ENCODE results near the gene GNA12.
A peak's percentile ranks its signal among the peaks of the same experiment; 100 is the strongest.

The GNA12 gene

DNA sequence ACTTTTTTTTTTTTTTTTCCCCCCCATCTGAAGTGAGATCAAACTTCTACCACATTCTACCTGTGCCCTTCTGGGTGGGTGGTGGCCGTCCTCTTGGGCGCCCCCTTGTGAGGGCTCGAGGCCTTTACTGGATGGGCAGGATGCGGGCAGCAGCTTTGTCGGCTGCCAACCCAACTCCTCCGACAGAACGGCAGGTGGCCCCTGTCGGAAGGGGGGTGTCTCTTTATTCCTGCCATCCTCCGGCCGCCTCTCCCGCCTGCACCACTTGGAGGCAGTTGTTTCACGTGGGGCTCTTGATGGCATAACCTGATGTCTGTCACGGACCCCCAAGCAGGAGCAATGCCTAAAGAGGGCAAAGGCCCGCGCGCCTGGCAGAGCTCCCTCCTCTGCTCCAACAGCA lies 125.1 kb downstream of the GNA12 start:
- H2BK5ac ChIP-seq (ENCODE audit: low read length): no peak overlapping the region

DNA sequence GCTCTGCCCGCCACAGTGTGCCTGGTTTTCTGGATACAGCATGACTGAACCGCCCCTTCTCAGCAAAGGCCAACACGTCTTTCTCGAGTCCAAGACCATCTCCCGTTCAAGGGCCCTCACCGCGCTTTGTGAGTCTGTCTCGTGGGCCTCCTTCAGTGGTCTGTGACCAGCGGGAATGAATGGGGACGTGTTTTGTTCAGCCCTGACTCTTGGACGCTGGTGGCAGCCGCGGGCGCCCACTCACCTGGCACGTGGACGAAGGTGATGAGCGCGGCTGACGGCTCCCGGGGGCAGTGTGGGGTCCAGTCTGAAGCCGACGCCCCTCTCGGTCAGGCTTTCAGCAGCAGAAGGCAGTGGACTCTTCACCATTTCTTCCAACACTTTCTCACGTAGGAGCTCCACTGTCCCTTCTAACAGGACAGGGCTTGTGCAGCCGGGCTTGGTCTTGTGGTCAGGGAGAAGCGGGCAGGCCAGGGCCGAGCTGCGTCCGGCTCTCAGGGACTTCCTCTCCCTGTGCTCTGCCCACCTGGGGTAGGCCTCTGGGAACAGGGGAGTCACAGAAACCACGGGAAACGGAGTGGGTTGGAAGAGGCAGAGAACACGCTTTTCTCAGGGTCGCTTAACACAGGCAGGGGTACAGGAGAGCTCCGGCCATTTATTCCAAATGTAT lies 125.7 kb downstream of the GNA12 start:
- WGBS, 2 donors (ENCODE audit: extremely low coverage in 2 of 2, insufficient read length in 2 of 2, insufficient replicate concordance in 1 of 2): no CpG with 5 or more reads among the region's 34 CpGs
- Histone ChIP-seq H3K36me3 (replicated peaks in 1 of 2; ENCODE audit: control insufficient read depth in 2 of 2, insufficient read depth in 2 of 2, low read length in 2 of 2) (peaks cover 15 to 27% of the 10 kb centered on the region in 2 donors), H4K91ac (ENCODE audit: low read depth, low read length, poor library complexity) (no peak overlapping the region)

More for the DNA sequence above, 125.1 kb downstream of the GNA12 start:
- peak overlapping the region; percentile 38 for H3K18ac ChIP-seq (ENCODE audit: low read length)
- peaks cover 0 to 1% of the 10 kb centered on the region in 2 donors for H3K4me1 ChIP-seq (ENCODE audit: control insufficient read depth in 2 of 2, insufficient read depth in 1 of 2, low read depth in 1 of 2, low read length in 2 of 2)
- no peak overlapping the region for H2BK120ac ChIP-seq (ENCODE audit: low read depth, low read length)
- no peak overlapping the region for H3K9ac ChIP-seq (ENCODE audit: low read depth, low read length, poor library complexity)
- no peak overlapping the region for H3K23ac ChIP-seq (ENCODE audit: low read depth, low read length, poor library complexity)
- no peak for DNase-seq (ENCODE audit: low spot score)
- no CpG with 5 or more reads among the region's 16 CpGs for WGBS, 2 donors (ENCODE audit: extremely low coverage in 2 of 2, insufficient read length in 2 of 2, insufficient replicate concordance in 1 of 2)
- H2AK5ac ChIP-seq (ENCODE audit: low read depth, low read length): no peak overlapping the region
- H3K14ac ChIP-seq (ENCODE audit: low read length): no peak overlapping the region
- H3K4ac ChIP-seq (ENCODE audit: low read length): no peak overlapping the region
- no peak overlapping the region for H2BK15ac ChIP-seq (ENCODE audit: low read length)
- H3K36me3 ChIP-seq (replicated peaks in 1 of 2; ENCODE audit: control insufficient read depth in 2 of 2, insufficient read depth in 2 of 2, low read length in 2 of 2): peaks cover 15 to 27% of the 10 kb centered on the region in 2 donors
- no peak overlapping the region for H3K4me2 ChIP-seq (ENCODE audit: insufficient read depth, low read length, poor library complexity, severe bottlenecking)
- no peak overlapping the region for H3K4me3 ChIP-seq (ENCODE audit: low read length in 2 of 2)
- H4K91ac ChIP-seq (ENCODE audit: low read depth, low read length, poor library complexity): no peak overlapping the region
- H3K9me3 ChIP-seq (replicated peaks in 1 of 2; ENCODE audit: control insufficient read depth in 2 of 2, insufficient read depth in 1 of 2, low read depth in 1 of 2, low read length in 2 of 2): no peaks in the 10 kb centered on the region
- no peak overlapping the region for H2BK12ac ChIP-seq (ENCODE audit: low read length)
- H3K27ac ChIP-seq (replicated peaks; ENCODE audit: low read length): no peak overlapping the region
- H2AFZ ChIP-seq (ENCODE audit: low read length): no peak overlapping the region
- H3K27me3 ChIP-seq (ENCODE audit: control insufficient read depth in 3 of 3, insufficient read depth in 3 of 3, low read depth in 1 of 3, low read length in 3 of 3): no peaks in the 10 kb centered on the region
- H3K79me1 ChIP-seq (ENCODE audit: low read depth, low read length): peaks cover 2% of the 10 kb centered on the region
- peak overlapping the region; percentile 19 for H4K8ac ChIP-seq (ENCODE audit: low read depth, low read length)

DNA sequence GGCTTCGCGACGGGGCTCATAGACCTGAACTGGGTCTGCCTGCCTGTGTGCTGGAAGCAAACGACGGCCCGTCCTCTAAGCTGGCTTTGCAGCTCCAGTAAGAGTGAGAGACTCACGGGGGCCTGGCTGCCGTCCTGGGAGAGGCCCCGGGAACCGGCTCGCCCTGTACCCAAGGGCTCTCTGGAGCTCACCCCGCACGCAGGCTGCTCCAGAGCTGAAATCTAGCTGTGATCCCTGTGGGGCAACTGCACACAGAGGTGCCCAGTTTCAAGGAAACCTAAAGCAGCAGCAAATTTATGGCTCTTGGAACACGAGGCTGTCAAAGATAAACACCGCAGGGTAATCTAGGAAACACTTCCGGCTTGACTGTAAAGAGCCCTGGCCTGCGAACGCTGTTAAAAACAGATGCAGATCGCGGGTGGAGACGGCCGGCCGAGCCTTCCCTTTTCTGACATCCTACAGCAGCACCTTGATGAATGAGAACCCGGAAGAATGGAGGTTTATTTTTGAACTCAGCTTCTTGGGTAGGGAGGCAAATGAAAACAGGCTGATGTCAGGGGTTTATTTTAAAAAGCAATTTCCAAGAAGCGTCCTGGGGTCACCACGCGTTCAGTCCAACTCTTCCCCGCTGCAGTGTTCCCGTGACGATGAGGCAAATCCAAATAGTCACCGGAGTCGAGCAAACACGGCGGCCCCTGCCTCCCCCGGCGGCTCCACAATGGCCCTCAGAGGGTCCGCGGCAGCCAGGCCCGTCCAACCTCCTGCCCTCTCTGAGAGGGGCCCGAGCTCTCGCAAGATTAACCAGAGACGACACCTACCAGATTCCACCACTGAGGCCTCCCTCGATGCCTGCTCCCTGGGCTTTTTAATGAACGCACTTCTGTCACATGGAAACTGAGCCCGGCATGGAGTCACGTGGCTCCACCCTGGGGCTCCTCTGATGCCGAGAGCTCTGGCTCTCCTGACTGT lies 126.5 kb downstream of the GNA12 start:
- Histone ChIP-seq H4K91ac (ENCODE audit: low read depth, low read length, poor library complexity) (no peak overlapping the region), H3K4me3 (ENCODE audit: low read length in 2 of 2) (no peak overlapping the region), H3K4me1 (ENCODE audit: control insufficient read depth in 2 of 2, insufficient read depth in 1 of 2, low read depth in 1 of 2, low read length in 2 of 2) (peaks cover 2 to 10% of the 10 kb centered on the region in 2 donors), H2AK5ac (ENCODE audit: low read depth, low read length) (no peak overlapping the region), H3K14ac (ENCODE audit: low read length) (peak overlapping the region; percentile 85), H2AFZ (ENCODE audit: low read length) (no peak overlapping the region), H3K23ac (ENCODE audit: low read depth, low read length, poor library complexity) (no peak overlapping the region), H3K27me3 (ENCODE audit: control insufficient read depth in 3 of 3, insufficient read depth in 3 of 3, low read depth in 1 of 3, low read length in 3 of 3) (no peaks in the 10 kb centered on the region), H2BK120ac (ENCODE audit: low read depth, low read length) (no peak overlapping the region), H2BK5ac (ENCODE audit: low read length) (no peak overlapping the region), H2BK15ac (ENCODE audit: low read length) (no peak overlapping the region), H3K18ac (ENCODE audit: low read length) (no peak overlapping the region), H3K27ac (replicated peaks; ENCODE audit: low read length) (no peak overlapping the region), H3K4me2 (ENCODE audit: insufficient read depth, low read length, poor library complexity, severe bottlenecking) (no peak overlapping the region), H3K9ac (ENCODE audit: low read depth, low read length, poor library complexity) (peak overlapping the region; percentile 3), H3K9me3 (replicated peaks in 1 of 2; ENCODE audit: control insufficient read depth in 2 of 2, insufficient read depth in 1 of 2, low read depth in 1 of 2, low read length in 2 of 2) (no peaks in the 10 kb centered on the region), H4K8ac (ENCODE audit: low read depth, low read length) (no peak overlapping the region), H3K36me3 (replicated peaks in 1 of 2; ENCODE audit: control insufficient read depth in 2 of 2, insufficient read depth in 2 of 2, low read length in 2 of 2) (peaks cover 12 to 23% of the 10 kb centered on the region in 2 donors), H2BK12ac (ENCODE audit: low read length) (no peak overlapping the region), H3K79me1 (ENCODE audit: low read depth, low read length) (no peaks in the 10 kb centered on the region), H3K4ac (ENCODE audit: low read length) (no peak overlapping the region)
- no peak for DNase-seq (ENCODE audit: low spot score)
- no CpG with 5 or more reads among the region's 47 CpGs for WGBS, 2 donors (ENCODE audit: extremely low coverage in 2 of 2, insufficient read length in 2 of 2, insufficient replicate concordance in 1 of 2)

More for the DNA sequence above, 125.7 kb downstream of the GNA12 start:
- no peak for DNase-seq (ENCODE audit: low spot score)
- Histone ChIP-seq H3K4ac (ENCODE audit: low read length) (no peak overlapping the region), H3K4me1 (ENCODE audit: control insufficient read depth in 2 of 2, insufficient read depth in 1 of 2, low read depth in 1 of 2, low read length in 2 of 2) (peaks cover 0 to 5% of the 10 kb centered on the region in 2 donors), H3K4me2 (ENCODE audit: insufficient read depth, low read length, poor library complexity, severe bottlenecking) (no peak overlapping the region), H4K8ac (ENCODE audit: low read depth, low read length) (no peak overlapping the region), H3K27ac (replicated peaks; ENCODE audit: low read length) (no peak overlapping the region), H3K9ac (ENCODE audit: low read depth, low read length, poor library complexity) (no peak overlapping the region), H3K23ac (ENCODE audit: low read depth, low read length, poor library complexity) (peak overlapping the region; percentile 5), H3K14ac (ENCODE audit: low read length) (no peak overlapping the region), H2BK15ac (ENCODE audit: low read length) (no peak overlapping the region), H2AK5ac (ENCODE audit: low read depth, low read length) (no peak overlapping the region), H3K18ac (ENCODE audit: low read length) (peak overlapping the region; percentile 65), H3K9me3 (replicated peaks in 1 of 2; ENCODE audit: control insufficient read depth in 2 of 2, insufficient read depth in 1 of 2, low read depth in 1 of 2, low read length in 2 of 2) (no peaks in the 10 kb centered on the region), H3K79me1 (ENCODE audit: low read depth, low read length) (peaks cover 2% of the 10 kb centered on the region), H3K4me3 (ENCODE audit: low read length in 2 of 2) (no peak overlapping the region), H2BK5ac (ENCODE audit: low read length) (peak overlapping the region; percentile 19), H2AFZ (ENCODE audit: low read length) (no peak overlapping the region), H3K27me3 (ENCODE audit: control insufficient read depth in 3 of 3, insufficient read depth in 3 of 3, low read depth in 1 of 3, low read length in 3 of 3) (no peaks in the 10 kb centered on the region), H2BK120ac (ENCODE audit: low read depth, low read length) (no peak overlapping the region), H2BK12ac (ENCODE audit: low read length) (no peak overlapping the region)

DNA sequence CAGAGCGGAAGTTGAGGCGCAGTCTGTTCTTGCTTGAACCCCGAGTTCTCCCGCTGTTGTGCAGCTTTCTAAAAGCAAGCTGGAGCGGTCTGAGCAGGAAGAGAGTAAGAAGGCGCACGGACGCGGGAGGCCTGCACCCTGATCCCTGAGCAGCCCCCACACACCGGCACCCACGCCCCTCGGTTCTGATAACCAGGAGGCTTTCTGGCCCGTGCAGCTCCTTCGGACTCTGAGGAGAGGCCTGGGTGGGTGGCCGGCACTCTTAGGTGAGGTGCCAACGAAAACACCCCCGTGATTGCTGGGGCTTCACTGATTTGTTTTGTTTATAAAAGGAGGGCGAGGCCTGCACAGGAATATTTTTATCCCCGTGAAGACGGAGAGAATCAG lies 127.2 kb downstream of the GNA12 start:
- Histone ChIP-seq H3K18ac (ENCODE audit: low read length) (no peak overlapping the region), H2AK5ac (ENCODE audit: low read depth, low read length) (no peak overlapping the region), H2BK120ac (ENCODE audit: low read depth, low read length) (no peak overlapping the region), H3K27ac (replicated peaks; ENCODE audit: low read length) (no peak overlapping the region), H3K36me3 (replicated peaks in 1 of 2; ENCODE audit: control insufficient read depth in 2 of 2, insufficient read depth in 2 of 2, low read length in 2 of 2) (peaks cover 12 to 23% of the 10 kb centered on the region in 2 donors), H3K14ac (ENCODE audit: low read length) (no peak overlapping the region), H2BK5ac (ENCODE audit: low read length) (no peak overlapping the region), H3K4me3 (ENCODE audit: low read length in 2 of 2) (no peak overlapping the region), H3K9ac (ENCODE audit: low read depth, low read length, poor library complexity) (peak overlapping the region; percentile 3), H4K91ac (ENCODE audit: low read depth, low read length, poor library complexity) (no peak overlapping the region), H3K9me3 (replicated peaks in 1 of 2; ENCODE audit: control insufficient read depth in 2 of 2, insufficient read depth in 1 of 2, low read depth in 1 of 2, low read length in 2 of 2) (no peaks in the 10 kb centered on the region), H3K27me3 (ENCODE audit: control insufficient read depth in 3 of 3, insufficient read depth in 3 of 3, low read depth in 1 of 3, low read length in 3 of 3) (no peaks in the 10 kb centered on the region), H2BK15ac (ENCODE audit: low read length) (no peak overlapping the region), H4K8ac (ENCODE audit: low read depth, low read length) (no peak overlapping the region), H3K4ac (ENCODE audit: low read length) (no peak overlapping the region), H3K4me1 (ENCODE audit: control insufficient read depth in 2 of 2, insufficient read depth in 1 of 2, low read depth in 1 of 2, low read length in 2 of 2) (peaks cover 2 to 10% of the 10 kb centered on the region in 2 donors), H2BK12ac (ENCODE audit: low read length) (no peak overlapping the region), H2AFZ (ENCODE audit: low read length) (no peak overlapping the region), H3K23ac (ENCODE audit: low read depth, low read length, poor library complexity) (peak overlapping the region; percentile 50), H3K79me1 (ENCODE audit: low read depth, low read length) (no peaks in the 10 kb centered on the region), H3K4me2 (ENCODE audit: insufficient read depth, low read length, poor library complexity, severe bottlenecking) (no peak overlapping the region)
- no CpG with 5 or more reads among the region's 20 CpGs for WGBS, 2 donors (ENCODE audit: extremely low coverage in 2 of 2, insufficient read length in 2 of 2, insufficient replicate concordance in 1 of 2)
- no peak for DNase-seq (ENCODE audit: low spot score)

All from neuronal stem cell (in vitro differentiated cells).